ENCODE results near the gene GRIK5.

GRIK5 gene

DNA sequence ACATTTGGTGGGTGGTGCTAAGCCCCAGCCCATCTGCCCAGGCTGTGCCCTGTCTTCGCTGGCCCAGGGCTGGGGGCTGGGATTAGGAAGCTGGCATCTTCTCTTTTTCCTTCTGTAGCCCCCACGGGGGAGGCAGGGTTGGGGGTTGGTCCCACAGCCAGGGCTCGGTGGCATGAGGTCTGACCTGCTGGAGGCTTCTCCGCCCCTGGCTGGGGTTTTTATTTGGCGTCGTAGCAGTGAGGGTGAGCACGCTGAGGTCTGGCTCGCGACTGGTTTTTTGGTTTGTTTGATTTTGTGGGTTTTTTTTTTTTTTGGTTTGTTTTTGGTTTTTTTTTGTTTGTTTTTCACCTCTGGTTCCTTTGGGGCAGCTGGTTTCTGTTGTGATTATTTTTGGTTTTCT lies 20.7 kb upstream of the GRIK5 start:
- DNase-seq (ENCODE audit: low read depth), result no peak
- TF ChIP-seq, protein P1, sequence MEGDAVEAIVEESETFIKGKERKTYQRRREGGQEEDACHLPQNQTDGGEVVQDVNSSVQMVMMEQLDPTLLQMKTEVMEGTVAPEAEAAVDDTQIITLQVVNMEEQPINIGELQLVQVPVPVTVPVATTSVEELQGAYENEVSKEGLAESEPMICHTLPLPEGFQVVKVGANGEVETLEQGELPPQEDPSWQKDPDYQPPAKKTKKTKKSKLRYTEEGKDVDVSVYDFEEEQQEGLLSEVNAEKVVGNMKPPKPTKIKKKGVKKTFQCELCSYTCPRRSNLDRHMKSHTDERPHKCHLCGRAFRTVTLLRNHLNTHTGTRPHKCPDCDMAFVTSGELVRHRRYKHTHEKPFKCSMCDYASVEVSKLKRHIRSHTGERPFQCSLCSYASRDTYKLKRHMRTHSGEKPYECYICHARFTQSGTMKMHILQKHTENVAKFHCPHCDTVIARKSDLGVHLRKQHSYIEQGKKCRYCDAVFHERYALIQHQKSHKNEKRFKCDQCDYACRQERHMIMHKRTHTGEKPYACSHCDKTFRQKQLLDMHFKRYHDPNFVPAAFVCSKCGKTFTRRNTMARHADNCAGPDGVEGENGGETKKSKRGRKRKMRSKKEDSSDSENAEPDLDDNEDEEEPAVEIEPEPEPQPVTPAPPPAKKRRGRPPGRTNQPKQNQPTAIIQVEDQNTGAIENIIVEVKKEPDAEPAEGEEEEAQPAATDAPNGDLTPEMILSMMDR (conservative IDR thresholded peaks at IDR 0.05; ENCODE audit: control insufficient read depth, insufficient read depth, low read depth, low read length), result no peak
- H3K4me3 ChIP-seq (ENCODE audit: control insufficient read depth, low read depth, low read length), result no peak overlapping the region

DNA sequence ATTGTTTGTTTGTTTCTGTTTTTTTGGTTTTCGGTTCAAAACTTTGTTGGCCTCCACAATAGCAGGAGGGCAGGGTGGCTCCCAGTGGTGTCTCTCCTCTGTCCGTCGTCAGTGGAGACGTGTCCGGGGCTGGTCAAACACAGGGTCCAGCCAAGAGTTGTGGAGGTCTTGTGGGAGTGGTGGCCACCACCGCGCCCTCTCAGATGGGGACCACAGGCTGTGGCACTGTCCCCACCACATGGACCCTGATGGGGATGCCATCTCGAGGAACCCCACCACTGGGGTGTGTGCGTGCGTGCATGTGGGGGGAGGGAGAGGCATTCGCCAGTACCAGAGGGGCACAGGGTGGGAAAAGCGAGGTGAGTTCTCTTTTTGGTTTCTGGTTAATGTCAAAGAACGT lies 19.8 kb upstream of the GRIK5 start:
- no peak overlapping the region for H3K4me3 ChIP-seq (ENCODE audit: control insufficient read depth, low read depth, low read length)
- DNase-seq (ENCODE audit: low read depth), result no peak
- TF ChIP-seq, protein P1 (conservative IDR thresholded peaks at IDR 0.05; ENCODE audit: control insufficient read depth, insufficient read depth, low read depth, low read length), result no peak

DNA sequence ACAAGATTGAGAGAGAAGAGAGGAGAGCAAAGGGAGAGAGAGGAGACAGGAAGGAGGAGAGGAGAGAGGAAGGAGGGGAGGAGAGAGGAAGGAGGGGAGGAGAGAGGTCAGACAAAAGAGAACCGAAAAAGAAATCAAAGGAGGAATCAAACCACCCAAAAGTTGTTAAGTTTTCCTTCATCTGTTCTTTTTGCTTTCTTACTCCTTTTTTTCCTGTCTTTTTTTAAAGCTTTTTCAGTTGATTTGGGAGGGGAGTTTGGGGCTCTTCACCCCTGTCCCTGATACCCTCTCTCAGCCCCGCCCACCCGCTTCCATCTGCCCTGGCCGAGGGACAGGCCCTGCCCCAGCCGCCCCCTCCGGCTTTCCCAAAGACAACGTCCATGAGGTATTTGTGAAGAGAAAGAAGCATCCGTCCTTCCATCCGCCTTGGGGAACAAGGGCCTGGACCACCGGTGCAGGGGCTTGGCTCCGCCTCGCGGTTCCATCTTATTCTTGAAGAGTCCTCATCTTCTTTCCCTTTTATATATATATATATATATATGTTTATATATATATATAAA lies 19.3 kb upstream of the GRIK5 start:
- H3K4me3 ChIP-seq (ENCODE audit: control insufficient read depth, low read depth, low read length), result no peak overlapping the region
- TF ChIP-seq, protein P1 (conservative IDR thresholded peaks at IDR 0.05; ENCODE audit: control insufficient read depth, insufficient read depth, low read depth, low read length), result no peak
- no peak for DNase-seq (ENCODE audit: low read depth)

DNA sequence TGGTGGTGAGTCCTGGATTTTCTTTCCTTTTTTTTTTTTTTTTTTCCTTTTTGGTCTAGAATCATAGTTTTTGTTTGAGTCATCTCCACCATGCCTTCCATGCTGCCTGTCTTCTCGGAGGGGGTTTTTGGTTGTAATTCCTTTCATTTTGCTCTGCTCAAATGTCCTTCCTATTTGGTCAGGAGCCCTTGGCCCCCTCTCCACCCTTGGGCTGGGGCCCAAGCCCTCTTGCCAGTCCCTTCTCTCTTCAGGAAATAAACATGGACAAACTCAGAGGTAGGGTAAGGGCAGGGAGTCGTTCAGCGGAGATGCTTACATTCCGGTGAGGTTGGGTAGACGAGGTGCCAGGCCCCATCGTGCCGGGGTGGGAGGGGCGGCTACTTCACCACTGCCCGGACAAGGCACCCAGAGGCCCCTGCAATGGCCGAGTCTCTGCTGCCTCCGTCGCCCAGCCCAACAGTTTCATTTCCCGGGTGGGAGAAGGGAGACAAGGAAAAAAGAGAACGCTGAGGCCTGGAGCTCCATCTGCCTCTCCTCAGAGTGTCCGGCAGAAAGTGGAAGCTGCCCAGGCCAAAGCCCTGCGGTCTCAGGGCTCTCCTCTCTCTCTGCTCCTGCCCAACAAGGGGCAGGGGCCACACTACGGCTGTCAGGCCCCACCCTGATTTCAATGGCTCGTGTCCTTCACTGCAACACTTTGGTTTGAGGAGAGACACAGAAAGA lies 18.6 kb upstream of the GRIK5 start:
- H3K4me3 ChIP-seq (ENCODE audit: control insufficient read depth, low read depth, low read length), result no peak overlapping the region
- DNase-seq (ENCODE audit: low read depth), result peak; percentile 71
- TF ChIP-seq, protein P1 (conservative IDR thresholded peaks at IDR 0.05; ENCODE audit: control insufficient read depth, insufficient read depth, low read depth, low read length), result no peak

DNA sequence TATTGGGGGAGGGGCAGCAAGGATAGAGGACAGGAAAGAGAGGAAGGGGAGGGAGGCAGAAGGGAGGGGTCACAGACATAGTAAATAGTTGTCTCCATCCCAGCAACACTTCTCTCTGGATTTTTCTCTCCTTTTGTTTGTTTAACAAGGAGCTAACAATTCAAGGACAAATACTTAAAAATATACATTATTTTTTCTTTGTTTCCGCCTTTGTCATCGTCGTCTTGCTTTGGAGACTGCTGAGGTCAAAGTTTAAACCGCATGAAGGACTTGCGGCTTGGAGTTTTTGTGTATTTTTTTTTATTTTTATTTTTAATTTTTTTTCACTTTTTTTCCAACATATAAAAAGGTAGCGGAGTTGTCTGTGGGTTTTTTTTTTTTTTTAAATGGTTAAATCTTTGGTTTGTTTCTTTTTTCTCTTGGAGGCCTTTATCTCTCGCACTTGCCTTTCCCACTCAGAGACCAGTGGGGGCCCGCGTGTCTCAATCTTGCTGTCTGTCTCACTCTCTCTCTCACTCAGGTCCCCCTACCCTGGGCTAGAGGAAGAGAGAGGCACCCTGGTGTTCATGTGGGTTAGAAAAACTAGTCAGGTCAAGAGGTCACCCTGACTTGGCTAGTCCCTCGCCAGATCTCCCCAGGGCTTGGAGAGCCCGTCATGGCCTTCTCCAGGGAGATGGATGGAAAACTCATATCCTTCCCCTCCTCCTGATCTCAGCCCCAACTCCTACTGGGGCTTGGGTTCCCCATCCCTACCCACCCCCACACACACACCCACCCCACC lies 17.0 kb upstream of the GRIK5 start:
- TF ChIP-seq, protein P1 (conservative IDR thresholded peaks at IDR 0.05; ENCODE audit: control insufficient read depth, insufficient read depth, low read depth, low read length), result no peak
- no peak overlapping the region for H3K4me3 ChIP-seq (ENCODE audit: control insufficient read depth, low read depth, low read length)
- DNase-seq (ENCODE audit: low read depth), result no peak

DNA sequence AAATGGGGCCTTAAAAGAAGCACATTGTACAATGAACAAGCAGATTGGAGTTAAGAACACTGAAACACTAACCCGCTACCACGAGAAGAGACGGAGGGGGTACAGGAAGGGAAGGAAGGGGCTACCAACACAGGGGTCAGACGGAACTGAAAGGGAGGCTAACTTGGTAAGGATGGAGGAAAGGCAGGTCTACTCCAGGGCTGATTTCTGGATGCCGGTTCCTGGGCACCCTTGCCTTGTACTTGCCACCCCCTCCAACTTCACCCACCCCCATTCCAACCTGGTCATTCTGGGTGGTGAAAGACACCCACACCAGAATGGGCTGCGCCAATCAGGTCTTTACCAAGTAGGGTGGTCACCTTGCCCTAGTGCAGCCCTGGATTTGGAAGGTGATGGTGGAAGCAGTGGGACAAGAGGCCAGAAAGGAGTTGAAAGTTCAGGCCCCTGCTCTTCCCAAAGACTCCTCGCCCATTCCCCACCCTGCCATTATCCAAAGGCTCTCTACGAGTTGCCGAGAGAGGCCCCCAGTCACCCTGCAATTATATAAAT lies 16.3 kb upstream of the GRIK5 start:
- no peak overlapping the region for H3K4me3 ChIP-seq (ENCODE audit: control insufficient read depth, low read depth, low read length)
- TF ChIP-seq, protein P1 (conservative IDR thresholded peaks at IDR 0.05; ENCODE audit: control insufficient read depth, insufficient read depth, low read depth, low read length), result no peak
- no peak for DNase-seq (ENCODE audit: low read depth)

Measured in fibroblast of mammary gland (primary cell).